VCaP (cell line): ENCODE results near the gene C4orf50.

Source experiments
- H3K27ac ChIP-seq: fragments of 450-650 bp; 2 replicates; pipeline ENCODE4 v1.5.1; 2017
- TF ChIP-seq, protein P1 (sequence below): fragments of 450-650 bp; conservative IDR thresholded peaks from 2 replicates; pipeline ENCODE4 v1.5.1; 2017; ENCODE audit warnings: mild to moderate bottlenecking, moderate library complexity

The C4orf50 gene

DNA sequence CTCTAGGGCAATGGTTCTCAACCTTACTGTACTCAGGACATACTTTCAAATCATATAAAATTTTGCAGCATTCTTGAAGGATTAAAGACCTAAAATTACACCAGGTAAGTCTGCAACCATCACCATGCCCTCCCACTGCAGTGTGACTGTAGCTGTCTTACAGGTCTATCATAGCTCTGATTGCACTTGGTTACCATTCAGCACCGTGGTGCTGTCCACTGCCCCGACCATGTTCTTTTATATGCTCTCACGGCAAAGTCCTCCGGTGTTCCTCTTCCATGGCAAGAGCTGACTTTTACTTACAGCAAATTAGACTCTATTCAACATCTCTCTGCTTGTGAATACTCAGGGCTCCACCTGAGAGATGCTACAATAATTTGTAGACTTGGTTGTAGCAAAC, 136.9 kb downstream of the C4orf50 start:
- no peak overlapping the region for H3K27ac ChIP-seq
- TF ChIP-seq, protein P1, sequence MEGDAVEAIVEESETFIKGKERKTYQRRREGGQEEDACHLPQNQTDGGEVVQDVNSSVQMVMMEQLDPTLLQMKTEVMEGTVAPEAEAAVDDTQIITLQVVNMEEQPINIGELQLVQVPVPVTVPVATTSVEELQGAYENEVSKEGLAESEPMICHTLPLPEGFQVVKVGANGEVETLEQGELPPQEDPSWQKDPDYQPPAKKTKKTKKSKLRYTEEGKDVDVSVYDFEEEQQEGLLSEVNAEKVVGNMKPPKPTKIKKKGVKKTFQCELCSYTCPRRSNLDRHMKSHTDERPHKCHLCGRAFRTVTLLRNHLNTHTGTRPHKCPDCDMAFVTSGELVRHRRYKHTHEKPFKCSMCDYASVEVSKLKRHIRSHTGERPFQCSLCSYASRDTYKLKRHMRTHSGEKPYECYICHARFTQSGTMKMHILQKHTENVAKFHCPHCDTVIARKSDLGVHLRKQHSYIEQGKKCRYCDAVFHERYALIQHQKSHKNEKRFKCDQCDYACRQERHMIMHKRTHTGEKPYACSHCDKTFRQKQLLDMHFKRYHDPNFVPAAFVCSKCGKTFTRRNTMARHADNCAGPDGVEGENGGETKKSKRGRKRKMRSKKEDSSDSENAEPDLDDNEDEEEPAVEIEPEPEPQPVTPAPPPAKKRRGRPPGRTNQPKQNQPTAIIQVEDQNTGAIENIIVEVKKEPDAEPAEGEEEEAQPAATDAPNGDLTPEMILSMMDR = no peak

DNA sequence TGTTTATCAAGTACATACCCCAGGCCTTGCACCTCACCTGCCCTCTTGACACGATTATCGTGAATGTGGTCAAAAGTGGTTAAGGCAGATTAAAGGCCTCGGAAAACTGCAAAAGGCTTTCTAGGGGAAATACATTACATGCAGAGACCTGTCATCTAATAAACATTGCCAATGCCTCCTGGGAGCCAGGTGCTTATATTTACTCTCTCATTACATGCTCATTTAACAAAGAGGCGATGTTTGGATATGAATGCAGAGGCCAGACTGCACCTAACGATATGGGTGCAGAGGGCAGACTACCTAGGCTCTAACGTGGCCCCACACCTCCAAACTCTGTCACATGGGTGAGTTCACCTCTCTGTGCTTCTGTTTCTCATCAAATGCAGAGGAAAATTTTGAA, 139.9 kb downstream of the C4orf50 start:
- TF ChIP-seq, protein P1 = no peak
- H3K27ac ChIP-seq = no peak overlapping the region

DNA sequence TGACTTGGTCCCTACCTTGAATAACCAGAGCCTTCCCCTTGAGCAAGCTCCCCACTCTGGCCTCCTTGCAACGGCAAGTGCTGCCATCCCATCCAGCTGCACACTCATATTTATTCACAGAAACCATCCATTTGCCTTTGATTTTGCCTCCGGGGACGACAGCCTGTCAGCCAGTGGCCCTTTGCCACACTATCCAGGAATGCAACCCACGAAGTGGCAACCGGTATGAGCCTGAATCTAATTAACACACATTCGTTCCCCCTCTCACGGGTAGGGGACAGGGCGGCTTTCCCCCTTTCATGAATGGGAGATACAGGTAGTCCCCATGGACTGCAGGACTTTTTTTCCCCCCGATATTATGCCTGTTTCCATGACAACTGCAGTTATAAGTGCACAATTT, 140.8 kb downstream of the C4orf50 start:
- TF ChIP-seq, protein P1 = no peak
- H3K27ac ChIP-seq = no peak overlapping the region

DNA sequence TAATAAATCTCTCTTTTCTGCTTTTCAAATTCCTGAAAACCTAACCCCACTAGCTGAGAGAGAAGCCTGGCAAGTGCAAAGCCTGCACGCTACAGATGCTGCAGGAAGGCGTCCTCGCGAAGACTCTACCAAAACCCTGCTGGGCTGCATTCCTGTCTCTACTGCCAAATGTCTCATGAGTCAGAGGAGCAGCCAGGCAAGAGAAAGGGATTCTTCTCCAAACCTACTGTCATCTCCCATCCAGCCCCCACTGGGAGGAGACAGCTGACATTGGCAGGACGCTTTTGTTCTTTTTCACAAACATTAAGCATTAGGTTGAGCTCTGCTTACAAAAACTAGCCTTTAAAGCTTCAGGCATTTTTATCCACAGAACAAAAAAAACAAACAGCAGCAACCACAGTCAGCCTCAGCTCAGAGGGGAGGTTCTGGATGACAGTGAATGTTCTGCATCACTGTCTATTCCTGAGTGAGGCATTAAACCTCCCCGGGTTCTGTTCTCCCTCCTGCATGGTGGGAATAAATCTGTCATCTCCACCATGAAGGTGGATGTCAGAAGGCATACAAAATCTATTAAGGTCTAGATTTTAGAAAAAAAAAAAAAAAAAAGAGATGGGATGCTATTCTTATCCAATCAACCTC, 143.3 kb downstream of the C4orf50 start:
- TF ChIP-seq, protein P1 = no peak
- H3K27ac ChIP-seq = 0 out of 2 replicates have a peak overlapping the region, but pooled peaks have one; percentile 9

DNA sequence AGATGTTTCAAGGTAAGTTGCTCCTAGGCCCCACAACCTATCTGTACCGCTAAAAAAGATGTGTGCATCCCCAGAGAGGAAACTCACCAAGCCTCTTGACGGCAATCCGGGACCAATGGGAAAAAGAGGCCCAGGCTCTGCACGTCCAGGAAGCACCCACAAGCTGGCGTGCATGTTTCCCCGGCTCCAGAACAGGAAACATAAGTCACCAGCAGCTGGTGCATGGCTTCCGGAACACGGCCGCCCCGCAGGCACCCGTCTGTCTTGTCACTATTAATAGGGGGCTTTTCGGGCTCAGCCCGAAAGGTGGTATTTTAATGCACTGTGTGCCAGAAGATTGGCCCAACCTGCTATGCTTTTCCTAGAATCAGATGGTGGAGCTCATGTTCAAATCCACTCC, 147.5 kb downstream of the C4orf50 start:
- TF ChIP-seq, protein P1 = no peak
- H3K27ac ChIP-seq = no peak overlapping the region

DNA sequence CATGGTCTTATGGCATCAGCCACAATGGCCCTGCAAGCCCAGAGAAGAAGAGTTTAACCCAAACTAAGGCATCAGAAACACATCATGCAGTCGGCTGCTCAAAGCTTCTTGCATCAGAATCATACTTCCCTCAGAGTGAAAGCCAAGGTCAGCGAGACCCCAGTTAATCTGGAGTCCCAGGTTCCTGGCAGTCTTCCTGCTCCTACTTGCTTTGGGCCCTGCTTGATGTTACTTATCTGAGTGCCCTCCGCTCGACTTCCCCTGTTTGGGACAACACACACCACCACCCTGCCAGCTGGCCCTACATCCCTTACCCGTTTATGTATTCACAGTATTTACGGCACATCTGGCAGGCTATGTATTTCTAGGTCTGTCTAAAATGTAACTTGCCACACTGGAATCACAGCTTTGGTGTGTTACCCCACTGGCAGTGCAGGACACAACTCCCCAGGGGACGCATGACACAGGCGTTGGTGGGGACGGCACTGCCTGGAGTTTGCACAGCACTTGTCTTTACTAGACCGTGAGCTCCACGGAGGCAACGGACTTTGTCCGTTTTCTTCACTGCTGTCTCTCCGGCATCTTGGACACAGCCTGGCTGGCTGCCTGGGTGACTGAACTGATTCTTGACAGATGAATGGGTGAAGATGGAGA, 148.1 kb downstream of the C4orf50 start:
- no peak overlapping the region for H3K27ac ChIP-seq
- TF ChIP-seq, protein P1 = no peak

DNA sequence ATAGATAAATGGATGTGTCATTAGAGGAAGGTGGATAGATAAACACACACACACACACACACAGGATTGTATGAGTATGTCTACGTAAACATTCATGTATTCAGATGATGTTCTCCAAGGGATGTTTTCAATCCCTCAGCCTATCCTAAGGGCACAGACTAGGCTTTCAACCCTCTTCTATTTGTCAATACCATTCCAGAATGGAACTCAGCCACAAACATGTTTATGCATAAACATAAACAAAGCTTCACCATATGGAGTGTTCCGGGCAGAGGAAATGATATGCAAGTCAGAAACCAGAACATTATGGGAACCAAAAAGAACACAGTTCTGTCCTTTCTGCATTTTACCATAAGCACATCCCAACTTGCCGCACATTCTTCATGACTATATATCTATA, 150.4 kb downstream of the C4orf50 start:
- TF ChIP-seq, protein P1 = no peak
- no peak overlapping the region for H3K27ac ChIP-seq
